Liver (tissue), 9 donors: ENCODE data around the gene GP1BB. TPM values are rescaled to one million over a fixed set of nuclear protein-coding genes. Genes with fewer than 3 reads are reported as not detected.

Experiments used
- DNase-seq: peaks from one replicate; pipeline ENCODE4 v3.0.0-alpha.2; 2017; ENCODE audit warnings: low spot score
- H3K27ac ChIP-seq, 2 donors: one replicate each; pipeline ENCODE4 v1.7.0; 2013; ENCODE audit warnings: inconsistent platforms in 2 of 2, low read length in 2 of 2, control low read depth in 1 of 2, low read depth in 1 of 2, mild to moderate bottlenecking in 1 of 2
- H3K27me3 ChIP-seq, 4 donors: one replicate each; pipeline versions ENCODE4 v1.6.1 to v1.7.0; 2013; ENCODE audit warnings: low read length in 3 of 4, inconsistent platforms in 1 of 4, mild to moderate bottlenecking in 1 of 4, moderate library complexity in 1 of 4; ENCODE audit not compliant: control insufficient read depth in 4 of 4, insufficient read depth in 4 of 4
- H3K36me3 ChIP-seq, 4 donors: one replicate each; pipeline versions ENCODE4 v1.6.1 to v1.7.0; 2013; ENCODE audit warnings: low read length in 3 of 4, mild to moderate bottlenecking in 3 of 4, low read depth in 1 of 4, moderate library complexity in 1 of 4; ENCODE audit not compliant: control insufficient read depth in 4 of 4, insufficient read depth in 3 of 4
- H3K4me1 ChIP-seq, 4 donors: one replicate each; pipeline versions ENCODE4 v1.6.1 to v1.7.0; 2013; ENCODE audit warnings: low read length in 3 of 4, mild to moderate bottlenecking in 3 of 4, moderate library complexity in 1 of 4; ENCODE audit not compliant: control insufficient read depth in 4 of 4, insufficient read depth in 4 of 4
- H3K4me3 ChIP-seq, 3 donors: one replicate each; pipeline versions ENCODE4 v1.6.1 to v1.7.0; 2013; ENCODE audit warnings: low read length in 3 of 3, control low read depth in 1 of 3, low read depth in 1 of 3, mild to moderate bottlenecking in 1 of 3
- H3K9ac ChIP-seq, 2 donors: one replicate each; pipeline ENCODE4 v1.7.0; 2013; ENCODE audit warnings: low read length in 2 of 2, mild to moderate bottlenecking in 2 of 2, moderate library complexity in 2 of 2, control low read depth in 1 of 2, low read depth in 1 of 2
- H3K9me3 ChIP-seq, 4 donors: one replicate each; pipeline versions ENCODE4 v1.6.1 to v1.7.0; 2013; ENCODE audit warnings: low read length in 3 of 4; ENCODE audit not compliant: control insufficient read depth in 4 of 4
- EGR1 ChIP-seq, 2 donors: IDR thresholded peaks; 2 replicates each; pipeline ENCODE4 v1.6.1; 2016 to 2018; ENCODE audit warnings: antibody characterized with exemption in 2 of 2, low read depth in 2 of 2
- HNF4A ChIP-seq, 2 donors: conservative IDR thresholded peaks; 2 replicates each; pipeline ENCODE4 v1.6.1; 2016; ENCODE audit warnings: antibody characterized with exemption in 2 of 2, mild to moderate bottlenecking in 2 of 2
- HNF4G ChIP-seq: IDR thresholded peaks from 2 replicates; pipeline ENCODE4 v1.6.1; 2016; ENCODE audit warnings: antibody characterized with exemption
- RAD21 ChIP-seq, 2 donors: IDR thresholded peaks; 2 replicates each; pipeline ENCODE4 v1.6.1; 2016; ENCODE audit warnings: antibody characterized with exemption in 2 of 2, mild to moderate bottlenecking in 2 of 2
- SP1 ChIP-seq: IDR thresholded peaks from 2 replicates; pipeline ENCODE4 v1.6.1; 2018; ENCODE audit warnings: antibody characterized with exemption, mild to moderate bottlenecking
- TAF1 ChIP-seq: conservative IDR thresholded peaks from 2 replicates; pipeline ENCODE4 v1.6.1; 2016; ENCODE audit warnings: antibody characterized with exemption, mild to moderate bottlenecking
- ZBTB33 ChIP-seq: IDR thresholded peaks from 2 replicates; pipeline ENCODE4 v1.6.1; 2016; ENCODE audit warnings: antibody characterized with exemption
- WGBS: extraction: QIAGEN DNeasy Blood & Tissue Kit; methylation state at CpG from one replicate; pipeline ENCODE4 v1.1.7; 2013; 5-methylcytosine and 5-hydroxymethylcytosine counted together
- polyA plus RNA-seq, 2 donors: library from polyadenylated mRNA; stranded (reverse) in 1 of 2; unstranded in 1 of 2; fragments of 200-250 nt in 1 of 2; fragments of >200 nt in 1 of 2; fragmentation: Nextera tagmentation in 1 of 2; extraction: Ambion mirVana in 1 of 2; gene quantifications; one replicate each; pipeline versions ENCODE4 v1.2.1 to v1.2.3, GENCODE V29; 2013 to 2015
- total RNA-seq, 2 donors: library from RNA; depleted of rRNA; stranded (reverse); fragments of >200 nt; gene quantifications; one replicate each; pipeline ENCODE4 v1.2.3, GENCODE V29; 2014
- TF ChIP-seq, protein P1 (sequence below): fragments of 150-350 bp; IDR thresholded peaks from 2 replicates; pipeline ENCODE4 v1.5.1; 2017; ENCODE audit warnings: improper control_type of control experiment, low read depth, low read length; ENCODE audit not compliant: missing input control
- donor health status: healthy.
- donor health status: healthy.
- donor health status: healthy.
- donor health status: healthy.
- donor health status: healthy.

Gene GP1BB
- total and polyA plus RNA-seq, 4 donors: 0.38 to 5.7 (median 0.51) TPM; not detected in 1

DNA sequence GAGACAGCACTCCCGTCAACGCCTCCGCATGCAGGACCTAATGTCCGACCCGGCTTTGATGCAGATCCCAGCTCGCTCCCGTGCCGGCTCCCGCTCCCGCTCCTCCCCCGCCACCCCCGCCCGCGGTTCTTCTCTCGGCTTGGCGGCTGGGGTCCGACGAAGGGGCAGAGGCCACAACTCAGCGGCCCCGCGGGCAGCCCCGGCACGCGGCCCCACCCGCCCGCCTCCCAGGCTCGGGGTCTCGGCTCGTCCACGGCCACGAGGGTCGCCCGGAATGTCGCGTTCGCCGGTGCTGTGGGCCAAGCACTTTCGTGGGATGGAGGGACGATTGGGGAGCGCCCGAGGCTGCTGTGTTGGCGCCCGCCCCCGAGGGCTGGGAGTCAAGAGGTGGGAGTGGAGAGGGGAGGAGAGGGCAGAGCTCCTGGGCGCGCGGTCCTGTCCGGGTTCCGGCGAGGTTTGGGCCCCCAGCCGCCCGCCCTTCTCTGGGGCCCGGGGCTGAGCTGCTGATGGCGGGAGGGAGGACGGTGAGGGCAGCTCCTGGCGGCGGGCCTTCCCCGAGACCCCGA, 31.9 kb downstream of the GP1BB start:
- Histone ChIP-seq H3K9me3 (no peaks in the 10 kb centered on the region), H3K27me3 (peaks cover 4 to 15% (median 12%) of the 10 kb centered on the region in 4 donors), H3K9ac (no peak overlapping the region), H3K36me3 (no peaks in the 10 kb centered on the region), H3K4me3 (no peak overlapping the region), H3K27ac (no peak overlapping the region), H3K4me1 (peaks cover 7 to 24% (median 9%) of the 10 kb centered on the region in 4 donors)
- WGBS: 7% methylated on average over 59 of the region's 59 CpGs
- TF ChIP-seq ZBTB33: no peak
- no peak for DNase-seq

DNA sequence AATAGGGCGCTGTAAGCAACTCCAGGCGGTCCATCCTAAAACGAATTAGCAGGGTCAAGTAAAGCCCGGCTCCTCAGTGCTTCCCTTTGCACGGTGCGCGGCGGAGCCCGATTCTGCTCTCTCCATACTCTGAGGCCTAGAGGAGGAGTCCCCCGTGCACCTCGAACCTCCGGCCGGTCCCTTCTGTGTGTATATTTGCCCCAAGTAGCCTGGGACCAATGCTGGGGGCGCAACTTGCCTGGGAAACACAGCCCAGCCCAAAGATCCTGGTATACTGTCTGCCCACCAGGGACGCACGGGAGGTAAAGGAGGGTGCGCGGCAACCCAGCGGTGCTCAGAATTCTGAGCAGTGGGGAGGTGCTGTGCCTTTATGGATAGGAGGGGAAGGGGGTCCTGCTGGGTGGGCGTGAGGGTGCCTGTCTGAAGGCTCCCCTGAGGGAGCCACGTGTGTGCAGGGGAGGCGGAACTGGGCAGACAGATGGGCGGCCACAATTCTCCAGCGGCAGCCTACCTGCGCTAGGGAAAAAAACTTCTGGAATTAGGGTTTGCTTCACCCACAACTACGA, 32.5 kb downstream of the GP1BB start:
- H3K27me3 ChIP-seq: peaks cover 4 to 15% (median 12%) of the 10 kb centered on the region in 4 donors
- H3K36me3 ChIP-seq: no peaks in the 10 kb centered on the region
- peaks cover 8 to 27% (median 10%) of the 10 kb centered on the region in 4 donors for H3K4me1 ChIP-seq
- no peak overlapping the region for H3K27ac ChIP-seq
- TF ChIP-seq HNF4G: no peak
- TF ChIP-seq TAF1: no peak
- TF ChIP-seq EGR1 (IDR thresholded peaks at IDR 0.05; ENCODE audit: low read depth in 2 of 2): no peak
- TF ChIP-seq SP1: no peak
- TF ChIP-seq, protein P1, sequence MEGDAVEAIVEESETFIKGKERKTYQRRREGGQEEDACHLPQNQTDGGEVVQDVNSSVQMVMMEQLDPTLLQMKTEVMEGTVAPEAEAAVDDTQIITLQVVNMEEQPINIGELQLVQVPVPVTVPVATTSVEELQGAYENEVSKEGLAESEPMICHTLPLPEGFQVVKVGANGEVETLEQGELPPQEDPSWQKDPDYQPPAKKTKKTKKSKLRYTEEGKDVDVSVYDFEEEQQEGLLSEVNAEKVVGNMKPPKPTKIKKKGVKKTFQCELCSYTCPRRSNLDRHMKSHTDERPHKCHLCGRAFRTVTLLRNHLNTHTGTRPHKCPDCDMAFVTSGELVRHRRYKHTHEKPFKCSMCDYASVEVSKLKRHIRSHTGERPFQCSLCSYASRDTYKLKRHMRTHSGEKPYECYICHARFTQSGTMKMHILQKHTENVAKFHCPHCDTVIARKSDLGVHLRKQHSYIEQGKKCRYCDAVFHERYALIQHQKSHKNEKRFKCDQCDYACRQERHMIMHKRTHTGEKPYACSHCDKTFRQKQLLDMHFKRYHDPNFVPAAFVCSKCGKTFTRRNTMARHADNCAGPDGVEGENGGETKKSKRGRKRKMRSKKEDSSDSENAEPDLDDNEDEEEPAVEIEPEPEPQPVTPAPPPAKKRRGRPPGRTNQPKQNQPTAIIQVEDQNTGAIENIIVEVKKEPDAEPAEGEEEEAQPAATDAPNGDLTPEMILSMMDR: no peak
- no peak overlapping the region for H3K4me3 ChIP-seq
- DNase-seq: no peak
- H3K9me3 ChIP-seq: no peaks in the 10 kb centered on the region
- WGBS: 6% methylated on average over 26 of the region's 26 CpGs
- no peak overlapping the region for H3K9ac ChIP-seq

DNA sequence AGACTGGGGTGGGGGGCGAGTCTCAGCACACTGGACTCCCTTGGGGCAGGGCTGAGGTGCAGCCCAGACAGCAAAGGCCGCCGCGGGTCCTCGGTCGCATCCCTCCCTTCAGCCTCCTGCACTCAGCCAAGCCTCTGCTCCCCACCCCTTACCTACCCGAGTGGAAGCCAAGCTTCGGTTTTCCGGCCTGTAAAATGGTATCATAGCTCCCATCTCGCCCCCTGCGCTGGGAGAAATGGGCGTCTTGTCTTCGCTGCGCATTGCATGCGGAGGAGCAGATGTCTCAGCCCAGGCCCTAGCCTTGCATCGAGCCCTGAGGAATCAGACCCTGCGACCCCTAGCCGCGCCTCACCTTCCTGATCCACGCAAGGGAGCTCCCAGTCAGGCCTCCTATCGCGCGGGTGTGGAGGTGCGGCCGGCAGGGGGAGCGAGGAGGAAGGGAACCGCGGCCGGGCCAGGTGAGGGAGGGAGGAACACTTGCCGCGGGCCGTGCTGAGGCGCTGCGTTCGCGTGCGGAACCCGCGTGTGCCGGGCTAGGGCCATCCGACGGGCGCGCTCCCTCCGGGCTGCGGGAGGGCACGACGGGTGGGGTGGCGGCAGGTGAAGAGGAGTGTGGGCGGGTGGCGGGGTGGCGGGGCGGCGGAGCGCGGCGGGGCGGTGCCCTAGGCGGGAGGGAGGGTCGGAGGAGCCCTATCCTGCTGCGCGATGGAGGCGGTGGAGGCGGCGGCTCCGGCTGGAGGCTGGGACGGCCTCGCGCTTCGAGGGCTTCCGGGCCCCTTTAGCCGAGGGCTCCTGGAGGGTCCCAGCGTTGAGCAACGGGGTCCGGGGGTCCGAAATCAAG, 33.2 kb downstream of the GP1BB start:
- peaks cover 4 to 15% (median 12%) of the 10 kb centered on the region in 4 donors for H3K27me3 ChIP-seq
- H3K36me3 ChIP-seq: no peaks in the 10 kb centered on the region
- peaks cover 8 to 31% (median 13%) of the 10 kb centered on the region in 4 donors for H3K4me1 ChIP-seq
- DNase-seq: no peak
- no peaks in the 10 kb centered on the region for H3K9me3 ChIP-seq
- WGBS: 5% methylated on average over 76 of the region's 76 CpGs
- TF ChIP-seq HNF4A (conservative IDR thresholded peaks at IDR 0.05) (no peak), RAD21 (IDR thresholded peaks at IDR 0.05) (peak; percentile 71 to 83)
- TF ChIP-seq, protein P1: peak; percentile 58
- H3K4me3 ChIP-seq: peak overlapping the region in 1 of 3 donors; percentile 43
- H3K27ac ChIP-seq: no peak overlapping the region
- no peak overlapping the region for H3K9ac ChIP-seq
